GM18870 (cell line): ENCODE results near the gene AUTS2.

Experiments
- ATAC-seq: cut with Tn5 transposase; IDR thresholded peaks from one replicate; pipeline ENCODE4 v1.9.1; 2021; ENCODE audit warnings: moderate library complexity; ENCODE audit not compliant: unreplicated experiment

The AUTS2 gene

GRCh38 chr7:70432567-70433001 lies 834.3 kb downstream of the AUTS2 start:
- ATAC-seq, result no peak

DNA sequence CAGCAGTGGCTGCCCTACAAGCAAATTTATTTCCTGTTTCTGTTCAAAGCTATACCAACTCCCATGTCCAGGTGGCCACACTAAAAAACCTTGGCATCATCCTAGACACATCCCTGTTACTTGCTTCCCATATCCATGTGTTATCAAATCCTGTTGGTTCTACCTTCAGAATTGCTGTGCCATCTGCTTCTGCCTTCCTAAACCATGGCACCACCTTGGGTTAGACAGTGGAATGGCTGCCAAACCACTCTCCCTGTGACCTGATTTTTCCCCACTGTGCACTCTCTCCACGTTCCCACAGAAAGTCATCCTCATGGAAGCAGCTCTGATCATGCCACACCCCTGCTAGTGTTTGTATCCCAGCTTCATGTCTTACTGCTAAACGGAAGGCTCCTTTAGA lies 836.1 kb downstream of the AUTS2 start:
- ATAC-seq, result no peak

DNA sequence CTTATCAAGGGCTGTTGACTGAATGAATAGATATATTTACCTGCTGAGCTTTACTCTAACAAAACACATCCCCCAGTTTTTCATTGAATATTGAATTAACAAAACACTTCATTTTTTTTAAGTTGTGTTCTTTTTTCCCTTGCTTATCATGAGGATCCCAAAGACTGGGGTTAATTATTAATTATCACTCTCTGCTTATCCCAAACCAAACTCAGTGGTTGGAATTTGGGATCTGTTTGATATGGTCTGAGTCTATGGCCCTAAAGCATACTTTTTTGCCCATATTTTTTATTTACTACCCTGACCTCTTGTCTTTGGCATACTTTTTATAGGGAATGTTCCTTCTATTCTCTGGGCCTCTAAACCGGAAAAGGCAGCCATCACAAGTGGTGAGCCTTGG lies 836.5 kb downstream of the AUTS2 start:
- ATAC-seq, result no peak

DNA sequence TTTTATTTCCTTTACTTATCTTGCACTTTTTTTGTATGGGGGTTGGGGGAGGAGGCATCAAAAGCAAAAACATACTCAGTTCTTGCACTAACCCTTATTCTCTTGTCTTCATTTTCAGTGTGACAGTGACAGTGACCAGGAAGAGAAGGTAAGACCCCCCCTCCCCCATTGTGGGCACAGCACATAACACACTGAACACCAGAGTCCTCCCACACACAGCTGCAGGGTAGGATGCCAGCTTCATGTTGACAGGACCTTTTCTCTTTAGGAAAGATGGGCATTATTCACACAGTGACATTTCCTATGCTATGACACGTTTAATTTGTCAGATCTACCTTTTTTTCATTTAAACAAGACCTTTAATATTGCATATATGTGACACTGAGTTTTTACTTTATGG lies 837.4 kb downstream of the AUTS2 start:
- ATAC-seq, result no peak

DNA sequence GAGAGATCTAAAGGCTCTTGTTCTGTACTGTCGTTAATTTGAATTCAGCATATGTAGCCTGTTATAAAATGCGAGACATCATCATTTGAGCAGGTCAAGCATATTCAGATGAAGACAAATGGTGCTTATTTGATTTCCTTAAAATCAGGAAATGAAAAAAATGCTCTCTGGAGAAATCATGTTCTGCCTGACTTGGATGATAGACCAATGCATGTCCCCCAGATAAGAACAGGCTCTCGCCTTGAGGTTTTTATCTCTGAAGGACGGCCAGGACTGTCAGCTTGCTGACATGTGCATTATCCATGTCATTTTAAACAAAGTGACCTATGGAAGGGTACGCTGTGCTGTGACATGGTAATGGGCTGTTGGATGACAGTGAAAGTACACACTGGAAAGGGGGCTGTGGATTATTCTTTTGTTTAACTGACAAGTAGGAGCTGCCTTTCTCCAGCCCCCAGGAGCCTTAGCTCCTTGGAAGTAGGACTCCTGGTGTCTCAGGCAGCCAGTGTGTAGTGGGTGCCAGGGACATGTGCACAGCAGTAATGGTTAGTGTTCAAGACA lies 838.6 kb downstream of the AUTS2 start:
- no peak for ATAC-seq

DNA sequence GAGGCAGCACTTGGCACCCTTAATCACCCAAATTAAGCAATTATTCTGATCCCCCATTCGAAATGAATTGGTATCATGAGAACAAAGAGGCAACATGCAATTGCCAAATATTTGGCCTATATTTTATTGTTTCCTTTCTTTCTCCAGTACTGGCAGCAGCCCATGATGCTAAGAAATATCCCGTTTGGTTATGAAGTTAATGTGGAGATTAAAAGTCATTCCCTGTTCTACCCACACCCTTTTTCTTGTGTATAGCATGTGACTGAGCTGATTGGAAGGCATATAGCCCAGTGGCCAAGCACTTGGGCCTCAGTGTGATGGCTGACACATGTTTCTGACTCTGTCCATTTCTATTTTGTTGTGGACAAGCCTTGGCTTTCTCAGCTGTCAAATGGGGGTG lies 841.4 kb downstream of the AUTS2 start:
- ATAC-seq, result no peak

DNA sequence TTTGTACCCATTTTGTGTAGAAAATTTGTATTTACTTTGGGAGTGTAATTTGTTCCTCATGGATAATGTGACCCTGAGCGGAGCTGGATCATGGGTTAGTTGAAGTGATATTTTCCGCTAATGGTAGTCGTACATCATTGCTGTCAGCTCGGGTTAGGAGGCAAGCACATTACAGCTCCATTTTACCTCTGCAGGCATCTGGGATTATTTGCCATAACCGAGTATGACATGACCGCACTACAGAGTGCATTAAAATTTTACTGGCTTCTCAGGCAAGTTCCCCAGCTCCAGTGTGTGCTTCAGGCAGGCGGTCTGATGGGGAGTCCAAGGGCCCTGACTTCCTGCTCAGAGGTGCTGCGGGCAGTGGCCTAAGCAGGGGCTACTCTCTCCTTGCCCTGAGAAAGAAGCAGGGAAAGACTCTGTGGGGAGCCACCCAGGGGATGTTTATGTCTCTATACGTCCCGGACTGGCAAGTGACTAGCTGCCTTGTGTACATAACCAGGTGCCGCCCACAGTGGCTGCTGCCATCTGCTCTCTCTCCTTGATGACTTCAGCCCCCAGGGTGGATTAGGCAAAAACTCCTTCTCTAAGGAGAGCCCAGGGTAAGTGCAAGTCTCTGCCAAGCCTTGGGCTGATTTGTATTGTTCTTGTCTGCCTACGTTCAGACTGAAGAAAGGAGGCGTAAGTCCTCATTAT lies 848.3 kb downstream of the AUTS2 start:
- ATAC-seq, result no peak

GRCh38 chr7:70448312-70448906 lies 850.1 kb downstream of the AUTS2 start:
- no peak for ATAC-seq

- ATAC-seq, result no peak
These were observed 852.5 kb downstream of the AUTS2 start for GRCh38 chr7:70450731-70451130.

GRCh38 chr7:70455925-70456324 lies 857.6 kb downstream of the AUTS2 start:
- no peak for ATAC-seq

DNA sequence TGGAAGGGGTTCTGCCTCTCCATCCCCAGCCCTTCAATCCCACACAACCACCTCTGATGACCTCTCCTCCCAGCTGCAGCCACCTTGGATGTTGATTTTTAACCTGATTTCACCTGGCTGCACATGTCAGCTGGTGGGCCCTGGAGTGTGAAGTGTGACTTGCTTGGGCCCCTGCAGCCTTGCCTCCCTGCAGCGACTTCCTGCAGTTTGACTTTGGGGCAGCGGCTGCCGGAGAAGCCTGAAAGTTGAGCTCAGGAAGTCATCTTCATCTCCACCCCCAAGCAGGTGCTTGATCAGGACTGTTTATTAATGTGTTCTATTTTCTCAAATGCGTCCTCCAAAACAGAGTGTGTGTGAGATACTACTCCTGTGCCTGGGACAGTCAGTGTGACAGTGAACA lies 858.4 kb downstream of the AUTS2 start:
- no peak for ATAC-seq

GRCh38 chr7:70457482-70457881 lies 859.2 kb downstream of the AUTS2 start:
- no peak for ATAC-seq

GRCh38 chr7:70457883-70458680 lies 859.8 kb downstream of the AUTS2 start:
- ATAC-seq, result no peak

- no peak for ATAC-seq
These were observed 860.5 kb downstream of the AUTS2 start for GRCh38 chr7:70458745-70459144.

- ATAC-seq, result no peak
These were observed 861.3 kb downstream of the AUTS2 start for GRCh38 chr7:70459546-70459945.

DNA sequence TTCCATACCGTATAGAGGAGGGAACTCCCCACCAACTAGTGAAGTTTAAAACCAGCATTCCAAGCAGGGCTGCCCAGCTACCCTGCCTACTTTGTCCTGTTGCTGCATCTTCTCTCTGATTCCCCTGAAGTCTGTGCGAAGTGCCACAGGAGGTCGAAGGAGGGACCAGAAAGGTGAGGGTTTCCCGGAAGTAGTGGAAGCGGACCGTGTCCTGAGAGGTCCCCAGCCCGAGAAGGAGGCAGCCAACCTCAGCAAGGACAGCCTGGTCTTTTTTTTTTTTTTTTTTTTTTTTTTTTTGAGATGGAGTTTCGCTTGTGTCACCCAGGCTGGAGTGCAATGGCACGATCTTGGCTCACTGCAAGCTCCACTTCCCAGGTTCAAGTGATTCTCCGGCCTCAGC lies 861.8 kb downstream of the AUTS2 start:
- ATAC-seq, result no peak

DNA sequence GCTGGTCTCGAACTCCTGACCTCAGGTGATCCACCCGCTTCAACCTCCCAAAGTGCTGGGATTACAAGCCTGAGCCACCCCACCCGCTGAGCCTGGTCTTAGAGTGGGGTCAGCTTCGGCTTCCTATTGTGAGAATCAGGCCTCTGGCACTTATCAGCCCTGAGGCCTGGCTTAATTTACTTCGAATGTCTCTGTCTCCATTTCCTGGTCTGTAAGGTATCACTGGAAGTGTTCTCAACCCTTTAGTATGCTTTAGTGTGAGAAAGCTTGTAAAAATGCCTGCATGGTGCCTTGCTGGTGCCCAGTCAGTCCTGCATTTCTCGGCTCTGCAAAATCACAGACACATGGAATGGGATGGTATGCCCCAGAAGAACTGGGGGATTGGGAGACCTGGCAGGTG lies 862.3 kb downstream of the AUTS2 start:
- ATAC-seq, result no peak

DNA sequence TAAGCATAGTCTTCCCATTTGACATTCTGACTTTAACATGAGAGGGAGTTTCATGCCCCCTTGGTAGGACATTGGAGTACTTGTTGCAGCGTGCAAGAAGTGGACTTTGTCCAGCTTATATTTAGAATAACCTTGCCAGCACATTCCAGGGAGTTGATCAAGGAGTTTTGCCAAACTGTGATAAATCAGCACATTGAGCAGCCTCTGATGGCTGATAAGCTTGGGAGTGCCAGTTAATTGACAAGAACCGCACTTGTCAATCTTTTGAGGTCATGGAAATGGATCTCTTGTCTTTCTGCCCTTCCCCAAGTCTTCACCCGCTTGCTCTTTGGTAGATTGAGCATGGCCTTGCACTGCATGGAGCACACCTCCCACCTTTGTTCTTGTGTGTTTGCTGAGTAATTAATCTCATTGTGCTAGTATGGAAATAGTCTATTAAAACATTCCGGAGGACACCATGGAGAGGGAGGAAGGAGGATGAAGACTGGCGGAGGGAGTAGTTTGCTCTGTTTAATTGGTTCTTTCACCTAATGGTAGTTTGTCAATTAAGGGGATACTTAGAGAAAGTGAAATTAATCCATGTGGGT lies 865.2 kb downstream of the AUTS2 start:
- no peak for ATAC-seq

DNA sequence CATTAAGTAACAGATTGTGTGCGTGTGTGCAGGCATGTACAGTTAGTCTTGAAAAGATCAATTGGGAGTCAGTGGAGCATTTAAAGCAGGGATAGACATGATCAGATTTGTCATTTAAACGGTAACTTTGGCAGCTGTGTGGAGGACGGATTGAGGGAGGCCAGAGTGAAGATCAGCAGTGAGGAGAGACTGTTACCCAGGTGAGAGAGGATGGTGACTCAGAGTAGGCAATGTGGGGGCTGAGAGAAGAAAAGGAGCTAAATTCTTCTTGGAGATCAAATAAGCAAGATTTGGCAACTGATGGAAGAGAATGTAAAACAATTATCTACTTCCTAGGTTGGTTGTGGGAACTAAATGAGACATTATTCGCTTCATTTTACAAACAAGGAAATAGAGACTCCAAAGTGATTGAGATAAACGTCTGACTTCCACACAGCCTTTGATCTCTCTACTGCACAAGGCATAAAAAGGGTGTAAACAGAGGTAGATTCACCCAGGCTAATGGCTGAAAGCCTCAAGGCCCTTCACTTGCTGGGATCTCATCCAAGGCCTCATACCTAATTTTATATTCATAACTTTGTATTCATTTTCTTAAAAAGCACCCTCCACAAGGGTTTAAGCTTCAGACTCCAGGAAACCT lies 868.6 kb downstream of the AUTS2 start:
- no peak for ATAC-seq

DNA sequence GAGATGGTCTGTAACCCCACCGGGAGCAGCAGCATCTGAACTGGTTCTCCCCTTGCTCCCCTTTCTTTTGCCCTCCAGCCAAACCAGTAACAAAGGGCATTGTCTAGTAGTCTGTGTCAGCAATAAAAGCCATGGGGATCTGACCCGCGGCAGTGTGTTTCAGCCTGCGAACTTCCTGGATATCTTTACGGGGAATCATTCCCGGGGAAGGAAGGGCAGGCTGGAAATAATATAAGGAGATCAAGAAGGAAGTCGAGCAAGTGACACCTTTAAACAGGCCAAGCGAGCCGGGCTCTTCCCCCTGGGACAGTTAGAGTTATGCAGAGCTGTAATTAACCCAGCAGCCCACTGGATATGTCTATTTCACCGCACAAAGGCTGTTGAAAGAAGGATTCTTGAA lies 872.5 kb downstream of the AUTS2 start:
- ATAC-seq, result no peak
